Renal pelvis (tissue), 4 donors: Measurements from ENCODE around the gene C4orf50. TPM values are rescaled to one million over a fixed set of nuclear protein-coding genes. Genes with fewer than 3 reads are reported as not detected.

ENCODE experiments used
- DNase-seq: peaks from one replicate; pipeline ENCODE4 v3.0.0-alpha.2; 2013
- polyA plus RNA-seq, 3 donors: library from polyadenylated mRNA; unstranded; fragments of 120-200 nt; gene quantifications; one replicate each; pipeline ENCODE4 v1.2.1, GENCODE V29; 2013; ENCODE audit not compliant: insufficient read length in 3 of 3

C4orf50 gene
- polyA plus RNA-seq, 3 donors, result 0.01 to 0.03 TPM; not detected in 1

DNA sequence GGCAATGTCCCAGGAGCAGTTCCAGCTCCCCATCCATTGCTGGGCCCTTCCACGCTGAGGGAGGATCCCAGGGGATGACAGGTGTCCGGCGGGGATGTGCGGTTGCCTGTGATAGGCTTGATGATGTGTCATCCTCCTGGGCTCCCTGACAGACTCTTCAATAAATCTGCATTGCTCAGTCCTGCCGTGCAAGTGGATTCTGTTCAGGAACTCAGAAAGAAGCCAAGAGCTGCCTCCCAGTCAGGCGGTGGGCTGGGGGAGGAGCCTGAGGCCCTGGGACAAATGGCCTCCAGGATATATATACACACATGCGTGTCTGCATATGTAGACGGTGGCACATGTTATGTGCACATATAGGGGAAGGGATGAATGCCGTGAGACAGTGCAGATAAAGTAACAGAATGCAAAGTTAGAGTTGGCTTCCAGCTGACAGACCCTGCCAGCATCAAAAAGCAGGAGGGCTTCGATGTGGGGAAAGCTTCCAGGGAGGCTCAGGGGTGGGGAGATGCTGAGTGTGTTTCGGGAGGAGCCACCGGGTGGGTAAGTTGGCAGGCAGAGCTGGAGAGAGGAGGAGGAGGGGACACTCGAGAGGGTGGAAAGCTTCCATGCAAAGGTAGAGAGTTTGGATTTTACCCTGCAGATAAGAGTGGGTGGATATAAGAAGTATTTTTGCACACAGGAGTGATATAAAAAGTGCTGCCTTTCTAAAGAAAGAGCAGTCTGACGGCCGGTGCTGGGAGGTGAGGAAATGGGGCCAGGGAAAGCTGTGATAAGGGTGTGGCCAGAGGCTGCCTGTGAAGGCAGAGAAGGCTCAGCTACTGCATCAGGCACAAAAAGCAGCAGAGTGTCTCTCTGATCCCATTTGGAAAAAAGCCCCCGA lies 96.9 kb downstream of the C4orf50 start:
- no peak for DNase-seq

- no peak for DNase-seq
Measured at GRCh38 chr4:5919571-5919970, 98.7 kb downstream of the C4orf50 start.

GRCh38 chr4:5919044-5919443 lies 99.2 kb downstream of the C4orf50 start:
- DNase-seq, result no peak

DNA sequence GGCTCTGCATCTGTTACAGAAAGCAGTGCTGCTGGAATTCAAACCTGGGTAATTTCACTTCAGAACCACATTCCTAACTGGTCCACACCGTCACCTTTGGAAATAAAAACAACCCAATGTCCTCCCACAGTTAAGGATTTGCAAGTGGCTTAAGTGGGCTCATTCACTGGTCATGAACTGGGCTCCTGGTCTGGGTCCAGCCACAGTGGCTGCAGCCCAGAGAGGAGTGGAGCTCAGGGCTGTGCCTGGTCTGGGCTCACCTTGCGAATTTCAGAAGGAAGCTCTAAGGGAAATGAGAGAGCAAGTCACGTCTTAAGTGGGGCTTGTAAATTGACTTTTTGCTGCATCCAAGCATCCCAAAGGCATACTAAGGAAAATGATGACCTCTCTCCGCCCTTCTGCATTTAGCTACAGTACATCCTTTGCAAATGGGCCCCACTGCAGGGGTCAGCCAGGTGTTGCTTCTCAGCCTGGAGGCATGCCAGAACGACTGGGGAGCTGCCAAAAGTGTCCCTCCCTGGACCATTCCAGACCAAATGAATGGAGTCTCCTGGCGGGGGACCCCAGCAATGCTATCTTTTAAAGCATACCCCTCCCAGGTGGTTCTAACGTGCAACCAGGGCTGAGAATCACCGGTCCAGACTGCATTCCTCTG lies 99.8 kb downstream of the C4orf50 start:
- no peak for DNase-seq

DNA sequence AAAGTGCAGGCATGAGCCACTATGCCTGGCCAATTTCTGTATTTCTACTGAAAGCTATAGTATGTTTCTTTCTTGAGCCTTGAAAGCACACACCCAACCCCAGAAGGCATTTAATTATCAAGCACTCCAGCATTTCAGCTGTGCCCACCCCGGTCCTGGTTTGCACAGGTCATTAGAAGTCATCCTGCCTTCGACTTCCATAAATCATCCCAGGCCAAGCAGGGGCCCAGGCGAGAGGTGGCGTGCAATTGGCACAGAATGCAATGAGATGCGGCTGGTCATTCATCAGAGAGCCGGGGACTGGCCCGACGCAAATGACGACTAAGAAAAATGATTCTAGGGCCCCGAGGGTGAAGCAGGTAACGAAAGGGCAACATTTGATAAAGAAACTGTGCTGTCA lies 100.6 kb downstream of the C4orf50 start:
- no peak for DNase-seq

DNA sequence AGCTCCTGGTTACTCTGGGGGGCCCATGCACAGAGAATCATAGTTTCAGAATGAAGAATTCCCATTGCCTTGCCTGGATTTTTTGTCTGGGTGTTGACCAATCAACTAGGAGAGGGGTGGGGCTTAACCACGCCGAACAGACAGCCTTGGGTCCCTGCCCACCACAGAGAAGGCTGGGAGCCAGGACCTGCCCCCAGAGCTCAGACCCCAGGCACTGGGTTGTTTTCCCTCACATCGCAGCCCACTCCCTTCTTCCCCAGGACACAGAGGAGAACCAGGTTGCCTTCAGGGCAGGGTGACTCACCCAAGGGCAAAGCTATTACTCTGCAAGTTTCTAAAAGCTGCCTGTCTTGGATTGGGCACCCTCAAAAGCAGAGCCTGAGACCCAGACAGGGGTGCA lies 102.0 kb downstream of the C4orf50 start:
- DNase-seq, result no peak

- DNase-seq, result no peak
Measured at GRCh38 chr4:5913454-5913853, 104.8 kb downstream of the C4orf50 start.

DNA sequence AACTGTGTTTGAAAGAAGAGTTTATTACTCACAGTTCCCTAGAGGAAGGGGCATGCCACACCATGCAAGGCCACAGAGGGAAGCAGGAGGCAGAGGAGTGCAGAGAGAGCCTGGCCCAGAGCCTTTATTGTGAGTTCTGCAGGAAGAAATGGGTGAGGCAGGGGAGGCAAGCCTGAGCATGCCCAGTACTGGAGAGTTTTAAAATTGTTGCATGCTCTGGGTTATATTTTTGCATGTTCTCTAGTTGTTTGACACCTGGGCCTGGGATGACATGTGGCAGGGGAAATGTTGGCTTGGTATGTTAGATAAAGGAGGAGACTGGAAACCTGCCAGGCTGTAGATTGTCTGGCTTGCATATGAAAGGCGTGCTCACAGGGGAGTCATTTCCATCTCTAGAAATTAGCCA lies 105.6 kb downstream of the C4orf50 start:
- no peak for DNase-seq

- DNase-seq, result no peak
Measured at GRCh38 chr4:5908876-5909427, 109.3 kb downstream of the C4orf50 start.

DNA sequence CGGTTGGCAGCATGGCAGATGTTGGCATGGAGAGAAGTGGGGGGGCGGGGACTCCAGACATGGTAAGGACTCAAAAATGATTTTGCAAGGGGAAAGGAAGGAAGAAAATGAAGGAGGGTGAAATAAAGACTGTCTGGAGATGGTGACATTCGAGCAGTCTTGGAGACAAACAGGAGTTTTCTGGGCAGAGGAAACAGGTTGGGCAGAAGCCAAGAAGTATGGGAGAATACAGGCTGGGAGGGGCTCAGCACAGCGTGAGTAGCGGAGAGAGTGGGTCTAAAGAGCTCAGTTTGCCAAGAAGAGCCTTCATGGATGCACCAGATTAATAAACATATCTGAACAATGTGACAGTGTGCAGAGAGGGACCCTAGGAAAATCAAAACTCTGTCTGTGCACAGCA lies 112.0 kb downstream of the C4orf50 start:
- DNase-seq, result no peak

- no peak for DNase-seq
Measured at GRCh38 chr4:5905714-5906113, 112.5 kb downstream of the C4orf50 start.

DNA sequence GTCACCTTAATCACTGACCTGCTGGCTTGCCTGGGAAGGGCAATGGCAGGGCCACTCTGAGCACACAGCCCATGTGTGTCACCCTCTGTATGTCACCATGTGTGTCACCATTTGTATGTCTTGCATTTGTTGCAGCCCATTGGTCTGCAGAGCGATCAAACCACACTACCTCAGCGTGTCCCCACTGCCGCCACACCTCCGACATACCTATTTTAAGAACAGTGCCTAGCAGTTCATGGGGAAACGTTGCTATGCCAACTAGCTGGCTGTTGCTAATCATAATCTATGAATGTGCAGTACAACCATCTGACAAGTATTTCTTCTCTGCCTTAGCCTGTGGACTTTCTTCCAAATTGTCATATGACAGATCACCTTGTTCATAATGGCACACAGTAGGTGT lies 117.4 kb downstream of the C4orf50 start:
- no peak for DNase-seq

- DNase-seq, result no peak
Measured at GRCh38 chr4:5899881-5900280, 118.3 kb downstream of the C4orf50 start.

DNA sequence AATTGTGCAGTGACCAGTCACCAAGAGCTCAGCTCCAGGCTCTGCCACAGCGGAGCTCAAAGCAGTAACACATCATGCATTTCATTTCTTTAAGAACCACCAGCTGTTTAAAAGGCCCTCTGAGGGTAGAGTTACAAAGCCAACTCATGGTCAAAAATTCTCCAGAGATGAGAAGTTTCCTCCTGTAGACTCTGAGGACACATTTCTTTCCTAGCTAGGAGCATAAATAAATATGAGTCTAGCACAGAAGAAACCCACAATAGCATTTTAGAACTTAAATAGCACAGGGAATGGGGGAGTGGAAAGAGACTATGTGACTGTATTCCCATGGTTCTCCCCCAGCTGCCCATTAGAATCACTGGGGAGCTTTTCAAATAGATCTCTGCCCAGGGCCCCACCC lies 118.8 kb downstream of the C4orf50 start:
- DNase-seq, result no peak

GRCh38 chr4:5897674-5898073 lies 120.6 kb downstream of the C4orf50 start:
- no peak for DNase-seq

- no peak for DNase-seq
Measured at GRCh38 chr4:5895287-5895686, 122.9 kb downstream of the C4orf50 start.

- no peak for DNase-seq
Measured at GRCh38 chr4:5894266-5894665, 124.0 kb downstream of the C4orf50 start.

- no peak for DNase-seq
Measured at GRCh38 chr4:5893591-5893990, 124.6 kb downstream of the C4orf50 start.

- no peak for DNase-seq
Measured at GRCh38 chr4:5893004-5893580, 125.1 kb downstream of the C4orf50 start, which contains the start of gene CRMP1. TSS of gene CRMP1 (minus strand) at chr4:5893086. CDS start at chr4:5892969, 117 bp downstream.

DNA sequence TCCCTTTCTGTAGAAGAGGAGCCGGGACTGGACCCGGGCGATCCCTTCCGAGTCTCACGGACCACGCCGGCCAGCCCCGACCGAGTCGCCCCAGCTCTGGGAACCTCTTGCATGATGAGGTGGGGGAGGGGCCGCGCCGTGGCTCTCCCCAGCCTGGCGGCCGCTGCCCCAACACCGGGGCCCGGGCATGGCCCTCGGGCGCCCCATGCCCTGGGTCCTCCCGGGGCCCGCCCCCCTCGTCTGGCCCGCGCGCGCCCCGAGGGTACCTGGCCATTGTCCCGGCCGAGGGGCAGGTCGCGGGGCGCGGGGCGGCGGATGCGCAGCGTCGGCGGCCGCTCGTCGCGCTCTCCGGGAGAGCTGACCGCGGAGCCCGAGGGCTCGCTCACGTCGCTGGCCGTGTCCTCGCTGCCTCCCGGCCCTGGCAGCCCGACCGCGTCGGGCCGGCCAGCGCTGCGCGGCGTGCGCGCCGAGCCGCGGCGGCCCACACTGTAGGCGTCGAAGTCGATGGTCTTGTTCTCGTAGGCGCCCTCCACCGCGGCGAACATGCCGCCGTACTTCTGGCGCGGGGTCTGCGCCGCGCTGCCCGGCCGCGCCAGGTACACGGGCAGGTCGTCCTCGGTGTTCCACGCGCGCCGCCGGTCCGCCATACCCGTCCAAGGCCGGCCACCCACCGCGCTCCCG lies 125.8 kb downstream of the C4orf50 start:
- DNase-seq, result no peak

GRCh38 chr4:5891563-5892322 lies 126.5 kb downstream of the C4orf50 start:
- DNase-seq, result no peak
